Nucleus accumbens (tissue), 56 donors: ENCODE results near the gene ARHGAP4.

Experiments used
- DNase-seq, 56 donors: peaks; one replicate each; lab custom pipeline; 2025; lab: John Stamatoyannopoulos, UW

Gene ARHGAP4

GRCh38 chrX:153925739-153926551, at the start of gene ARHGAP4:
Gene ARHGAP4 (minus strand): TSS chrX:153926264. CDS start chrX:153926202, 62 bp downstream.
- DNase-seq: no peak

- no peak for DNase-seq
Measured at GRCh38 chrX:153974726-153975286, 48.7 kb upstream of the ARHGAP4 start.

DNA sequence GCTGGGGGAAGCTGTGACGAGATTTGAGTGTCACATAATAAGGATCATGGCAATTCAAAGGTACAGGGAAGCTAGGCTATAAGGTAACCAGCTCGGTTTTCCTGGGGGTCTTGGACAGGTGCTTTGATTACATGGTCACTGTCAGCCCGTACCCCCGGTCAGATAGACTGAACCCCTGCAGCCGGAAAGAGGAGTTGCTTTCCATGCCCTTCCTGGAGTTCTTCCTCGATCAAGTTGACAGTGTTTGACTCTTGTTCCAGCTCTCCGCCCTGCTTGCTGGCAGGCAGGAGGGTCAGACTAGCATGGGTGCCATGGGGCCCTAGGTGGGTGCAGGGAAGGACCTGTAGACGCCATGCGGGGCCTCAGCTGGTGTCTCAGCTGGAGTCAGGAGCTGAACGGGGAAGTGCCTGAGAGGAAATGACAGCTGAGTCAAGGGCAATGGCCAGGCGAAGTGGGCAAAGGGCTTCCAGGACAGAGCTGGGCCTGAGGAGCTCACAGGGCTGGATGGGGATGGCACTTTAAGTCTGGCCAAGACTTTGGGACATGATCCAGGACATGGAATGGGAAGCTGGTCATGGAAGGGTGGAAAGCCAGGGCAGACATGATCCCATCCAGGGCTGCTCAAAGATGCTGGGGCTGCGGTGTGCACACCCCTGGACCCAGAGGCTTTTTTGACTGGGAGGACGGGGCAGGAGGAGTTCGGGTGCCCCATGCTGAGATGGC, 48.1 kb upstream of the ARHGAP4 start:
- peak in 1 of 56 donors; percentile 6 for DNase-seq

- no peak for DNase-seq
Measured at GRCh38 chrX:153973127-153974002, 47.3 kb upstream of the ARHGAP4 start.

GRCh38 chrX:153972368-153973126, 46.5 kb upstream of the ARHGAP4 start, which contains the start of gene TMEM187:
Gene TMEM187 (plus strand): TSS chrX:153972754. CDS start chrX:153982063, 9,309 bp downstream.
- DNase-seq: peak in 54 of 56 donors; percentile 25 to 92 (median 74)

GRCh38 chrX:153971450-153972367, 45.6 kb upstream of the ARHGAP4 start, which contains the start of gene HCFC1:
Gene HCFC1 (minus strand): TSS chrX:153971818. CDS start chrX:153970840, 978 bp downstream.
- DNase-seq: peak in 54 of 56 donors; percentile 58 to 93 (median 85)

DNA sequence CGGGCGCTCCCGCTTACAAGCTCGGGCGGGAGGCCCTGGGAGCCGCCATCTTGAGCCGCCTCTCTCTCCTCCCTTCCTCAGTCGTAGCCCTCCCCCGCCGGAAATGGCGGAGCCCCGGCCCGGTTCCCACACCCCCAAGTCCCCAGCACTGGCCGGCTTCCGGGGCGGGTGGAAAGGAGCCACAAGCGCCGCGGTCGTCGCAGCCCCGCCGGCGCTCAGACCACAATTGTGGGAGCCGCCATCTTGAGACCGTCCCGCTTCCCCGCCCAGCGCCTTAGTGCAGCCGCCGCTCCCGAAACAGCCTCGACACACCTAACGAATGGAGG, 45.0 kb upstream of the ARHGAP4 start:
- peak in 55 of 56 donors; percentile 8 to 93 (median 81) for DNase-seq

GRCh38 chrX:153970357-153971123, 44.5 kb upstream of the ARHGAP4 start:
- DNase-seq: peak in 39 of 56 donors; percentile 14 to 86 (median 62)

GRCh38 chrX:153969904-153970356, 43.9 kb upstream of the ARHGAP4 start:
- DNase-seq: peak in 38 of 56 donors; percentile 14 to 77 (median 54)

GRCh38 chrX:153969125-153969903, 43.2 kb upstream of the ARHGAP4 start:
- peak in 4 of 56 donors; percentile 30 to 50 (median 37) for DNase-seq

- DNase-seq: peak in 19 of 56 donors; percentile 9 to 44 (median 25)
Measured at GRCh38 chrX:153968754-153969124, 42.7 kb upstream of the ARHGAP4 start.

GRCh38 chrX:153968255-153968654, 42.2 kb upstream of the ARHGAP4 start:
- DNase-seq: no peak

DNA sequence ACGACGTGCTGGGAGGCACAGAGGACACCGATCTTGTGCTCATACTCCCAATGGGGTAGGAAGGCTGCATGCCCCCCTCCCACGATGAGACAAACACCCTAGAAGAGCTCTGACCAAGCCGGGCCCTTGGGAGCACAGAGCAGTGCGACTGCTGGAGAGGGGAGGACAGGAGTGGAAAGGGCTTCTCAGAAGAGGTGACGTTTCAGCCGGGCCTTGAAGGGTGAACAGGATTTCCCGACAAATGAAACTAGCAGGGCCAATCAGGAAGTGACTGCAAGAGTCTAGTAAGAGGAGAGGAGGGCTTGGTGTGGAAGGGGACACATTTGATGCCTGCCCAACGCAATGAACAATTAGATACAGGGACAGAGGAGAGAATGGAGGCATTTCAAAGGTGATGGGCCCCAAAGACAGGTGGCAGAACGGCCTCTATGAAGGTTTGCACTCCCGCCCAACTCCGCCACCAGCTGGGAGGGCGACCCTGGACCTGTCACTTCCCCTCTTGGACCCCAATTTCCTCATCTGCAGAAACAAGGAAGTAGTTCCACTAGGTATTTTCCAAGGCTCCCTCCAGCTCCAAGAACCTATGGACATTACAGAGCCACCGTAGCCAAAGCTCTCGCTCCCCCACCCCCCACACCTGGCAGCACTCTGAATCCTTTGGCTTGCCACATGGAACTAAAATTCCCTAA, 41.6 kb upstream of the ARHGAP4 start:
- no peak for DNase-seq

DNA sequence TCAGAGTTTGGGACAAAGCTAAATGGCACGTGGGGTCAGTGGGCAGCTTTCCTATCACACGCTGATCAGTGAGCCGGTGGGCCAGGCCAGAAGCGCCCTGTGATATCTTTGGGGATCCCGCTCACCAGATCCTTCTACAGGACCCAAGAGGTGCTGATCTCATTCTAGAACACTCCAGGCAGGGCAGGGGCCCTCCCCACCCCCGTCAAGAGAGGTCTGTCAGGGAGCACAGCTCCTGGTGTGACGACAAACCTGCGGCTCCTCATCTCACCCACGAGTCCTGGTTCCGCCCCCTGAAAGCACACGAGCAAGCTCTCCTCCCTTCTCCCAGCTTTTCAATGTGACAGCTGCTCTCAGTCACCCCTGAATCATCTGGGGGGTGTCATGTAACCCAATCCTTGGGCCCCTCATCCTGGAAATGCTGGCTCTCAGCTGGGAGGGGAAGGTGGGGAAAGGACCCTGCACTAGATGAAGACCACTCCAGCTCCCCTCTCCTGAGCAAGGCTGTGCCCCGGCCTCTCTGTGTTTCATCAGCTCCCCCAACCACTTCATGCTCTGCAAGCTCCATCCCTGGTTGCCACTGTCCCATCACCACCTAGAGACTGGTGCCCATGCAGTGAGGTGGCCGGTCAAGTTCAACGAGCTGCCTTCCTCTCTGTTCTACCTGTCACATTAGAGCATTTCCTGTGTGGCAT, 40.9 kb upstream of the ARHGAP4 start:
- peak in 14 of 56 donors; percentile 8 to 55 (median 31) for DNase-seq

GRCh38 chrX:153966283-153966688, 40.2 kb upstream of the ARHGAP4 start:
- DNase-seq: peak in 11 of 56 donors; percentile 11 to 35 (median 18)
